HG03196 (cell line): ENCODE results near the gene POMT2.
"Not testable (repeated sequence)": the region's sequence is repeated elsewhere in the genome, so short reads cannot be mapped to it uniquely, and the experiment has no call there.

Source experiments
- ATAC-seq: cut with Tn5 transposase; IDR thresholded peaks from one replicate; pipeline ENCODE4 v1.9.1; 2021; ENCODE audit not compliant: unreplicated experiment

Gene POMT2, protein sequence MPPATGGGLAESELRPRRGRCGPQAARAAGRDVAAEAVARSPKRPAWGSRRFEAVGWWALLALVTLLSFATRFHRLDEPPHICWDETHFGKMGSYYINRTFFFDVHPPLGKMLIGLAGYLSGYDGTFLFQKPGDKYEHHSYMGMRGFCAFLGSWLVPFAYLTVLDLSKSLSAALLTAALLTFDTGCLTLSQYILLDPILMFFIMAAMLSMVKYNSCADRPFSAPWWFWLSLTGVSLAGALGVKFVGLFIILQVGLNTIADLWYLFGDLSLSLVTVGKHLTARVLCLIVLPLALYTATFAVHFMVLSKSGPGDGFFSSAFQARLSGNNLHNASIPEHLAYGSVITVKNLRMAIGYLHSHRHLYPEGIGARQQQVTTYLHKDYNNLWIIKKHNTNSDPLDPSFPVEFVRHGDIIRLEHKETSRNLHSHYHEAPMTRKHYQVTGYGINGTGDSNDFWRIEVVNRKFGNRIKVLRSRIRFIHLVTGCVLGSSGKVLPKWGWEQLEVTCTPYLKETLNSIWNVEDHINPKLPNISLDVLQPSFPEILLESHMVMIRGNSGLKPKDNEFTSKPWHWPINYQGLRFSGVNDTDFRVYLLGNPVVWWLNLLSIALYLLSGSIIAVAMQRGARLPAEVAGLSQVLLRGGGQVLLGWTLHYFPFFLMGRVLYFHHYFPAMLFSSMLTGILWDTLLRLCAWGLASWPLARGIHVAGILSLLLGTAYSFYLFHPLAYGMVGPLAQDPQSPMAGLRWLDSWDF

GRCh38 chr14:77320238-77320935 lies at the start of gene POMT2:
Gene POMT2 (minus strand): TSS chr14:77320883. CDS start chr14:77320681, 202 bp downstream.
- ATAC-seq = peak; percentile 63

DNA sequence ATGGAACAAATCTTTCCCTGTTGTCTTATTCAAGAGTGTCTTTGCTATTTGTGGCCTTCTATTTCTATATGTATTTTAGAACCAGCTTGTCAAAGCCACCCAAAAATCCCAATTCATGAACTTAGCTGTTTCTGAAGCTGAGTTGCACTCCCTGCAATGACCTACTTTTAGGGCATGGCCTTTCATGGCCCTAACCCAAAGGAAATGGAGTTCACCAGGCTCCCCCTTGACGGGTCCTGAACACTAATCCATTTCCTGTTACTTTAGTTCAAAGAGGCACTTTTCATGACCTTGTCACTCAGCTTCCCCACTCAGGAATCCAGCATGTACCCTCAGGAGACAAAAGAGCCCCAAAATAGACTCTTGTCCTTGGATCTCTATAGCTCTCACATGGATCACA lies 48.6 kb upstream of the POMT2 start:
- no peak for ATAC-seq

GRCh38 chr14:77364146-77364545 lies 43.5 kb upstream of the POMT2 start:
- peak; percentile 49 for ATAC-seq

GRCh38 chr14:77359626-77360025 lies 38.9 kb upstream of the POMT2 start:
- ATAC-seq = no peak

GRCh38 chr14:77356899-77357298 lies 36.2 kb upstream of the POMT2 start:
- no peak for ATAC-seq

- no peak for ATAC-seq
Observed at GRCh38 chr14:77355811-77356210, 35.1 kb upstream of the POMT2 start.

- ATAC-seq = no peak
Observed at GRCh38 chr14:77353469-77354141, 32.9 kb upstream of the POMT2 start.

DNA sequence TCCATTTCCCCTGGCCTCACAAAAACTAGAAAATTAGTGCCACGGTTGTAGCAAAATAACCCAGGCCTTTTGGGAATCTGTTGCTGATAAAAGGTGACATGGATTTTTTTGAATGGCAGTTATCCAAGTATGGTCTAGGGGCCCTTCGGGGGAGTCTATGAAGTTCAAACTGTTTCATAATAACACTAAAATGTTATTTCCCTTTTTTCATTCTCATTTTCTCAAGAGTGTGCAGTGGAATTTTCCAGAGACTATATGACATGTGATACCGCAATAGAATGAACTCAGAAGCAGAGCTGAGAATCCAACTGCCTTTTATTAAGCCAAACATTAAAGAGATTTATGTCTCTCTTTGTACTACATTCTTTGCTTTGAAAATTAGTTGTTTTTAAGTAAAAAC lies 27.1 kb upstream of the POMT2 start:
- ATAC-seq = no peak

DNA sequence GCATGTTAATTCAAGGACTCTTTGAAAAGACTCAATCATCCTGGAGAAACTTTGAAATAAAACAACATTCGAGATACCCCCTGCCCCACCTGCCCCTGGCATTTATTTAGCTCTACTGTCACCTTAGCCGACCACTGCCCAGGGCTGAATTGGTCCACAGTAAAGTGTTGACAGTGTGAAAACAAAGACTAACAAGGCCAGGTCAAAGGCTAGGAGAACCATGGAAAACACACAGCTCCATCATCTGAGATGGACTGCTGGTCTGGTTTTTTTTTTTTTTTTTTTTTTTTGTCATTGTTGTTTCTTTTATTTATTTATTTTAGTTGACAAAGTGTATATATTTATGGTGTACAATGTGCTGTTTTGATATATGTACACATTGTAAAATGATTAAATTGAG lies 25.8 kb upstream of the POMT2 start:
- no peak for ATAC-seq

DNA sequence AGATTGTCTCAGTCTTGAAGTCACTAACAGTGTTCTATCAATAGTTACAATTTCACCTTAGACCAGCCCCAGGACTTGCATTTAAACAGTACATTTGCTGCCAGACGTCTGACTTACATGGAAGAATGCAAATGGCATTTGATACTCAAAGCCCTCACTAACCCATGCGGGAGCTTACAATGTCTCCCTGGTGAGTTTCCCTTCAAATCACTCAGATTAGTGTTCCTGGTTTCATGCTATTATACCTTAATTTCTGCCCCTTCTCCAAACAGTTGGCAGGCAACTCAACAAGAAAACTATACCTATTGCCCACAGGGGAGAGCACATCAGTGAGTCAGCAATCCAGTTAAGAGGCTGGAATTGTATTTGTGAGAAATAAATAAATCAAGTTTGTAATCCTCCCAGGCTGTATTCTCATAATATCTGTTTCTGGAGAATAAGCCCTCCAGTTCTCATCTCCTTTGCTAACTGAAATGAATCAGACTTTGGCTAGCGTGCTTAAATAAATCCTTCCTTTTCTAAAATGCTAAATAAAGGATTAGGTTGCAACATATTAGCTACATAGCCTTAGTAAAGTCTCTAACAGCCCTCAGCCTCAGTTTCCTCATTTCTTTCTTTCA lies 23.8 kb upstream of the POMT2 start:
- ATAC-seq = no peak

DNA sequence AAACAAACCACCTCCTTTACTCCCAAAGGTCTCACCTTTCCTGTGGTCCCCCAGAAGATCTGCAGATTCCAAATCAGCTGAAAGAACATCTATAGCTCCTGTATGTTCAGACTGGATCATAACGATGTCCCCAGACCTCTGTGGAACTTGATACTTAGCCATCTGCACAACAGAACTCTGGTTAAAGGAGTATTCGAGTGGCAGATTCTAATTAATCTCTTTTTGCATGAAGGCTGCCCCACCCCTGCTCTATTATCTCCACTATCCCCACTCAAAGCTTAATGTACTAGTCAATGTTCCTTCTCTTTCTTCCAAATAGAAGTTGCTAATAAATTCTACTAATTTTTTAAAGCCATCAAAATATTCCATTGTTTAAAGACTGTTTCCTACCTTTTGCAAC lies 23.0 kb upstream of the POMT2 start:
- no peak for ATAC-seq

DNA sequence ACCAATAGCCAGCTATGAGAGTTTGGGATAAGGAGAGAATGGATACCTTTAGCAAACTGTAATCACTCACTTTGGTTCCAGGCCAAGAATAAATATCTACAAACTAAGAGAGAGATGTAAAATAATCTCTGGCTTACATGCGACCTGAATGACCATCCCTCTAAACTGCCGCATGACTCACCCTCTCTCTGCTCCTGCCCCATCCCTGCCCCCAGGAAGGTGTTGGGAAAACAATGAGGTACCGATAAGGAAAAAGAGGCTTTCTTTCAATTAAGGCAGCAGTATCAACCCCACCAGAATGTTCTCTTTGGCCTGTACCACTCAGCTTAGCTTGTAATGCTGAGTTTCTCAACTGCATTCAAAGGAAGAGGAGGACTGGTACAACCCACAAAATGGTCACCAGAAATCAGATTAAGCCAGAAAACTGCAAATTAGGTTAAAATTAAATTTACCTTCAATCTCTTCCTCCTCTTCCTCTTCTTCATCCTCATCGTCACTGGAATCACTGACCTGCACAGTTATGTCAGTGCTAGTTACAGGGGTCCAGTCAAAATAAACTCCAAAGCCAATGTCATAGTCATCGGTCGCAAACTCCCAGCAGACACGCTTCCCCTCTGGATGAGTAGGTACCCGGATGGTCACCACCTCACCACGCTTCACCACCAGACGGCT lies 22.2 kb upstream of the POMT2 start:
- no peak for ATAC-seq

GRCh38 chr14:77340389-77340788 lies 19.7 kb upstream of the POMT2 start:
- ATAC-seq = no peak

GRCh38 chr14:77339407-77339806 lies 18.7 kb upstream of the POMT2 start:
- no peak for ATAC-seq

- ATAC-seq = no peak
Observed at GRCh38 chr14:77338302-77338701, 17.6 kb upstream of the POMT2 start.

- ATAC-seq = no peak
Observed at GRCh38 chr14:77337880-77338279, 17.2 kb upstream of the POMT2 start.

DNA sequence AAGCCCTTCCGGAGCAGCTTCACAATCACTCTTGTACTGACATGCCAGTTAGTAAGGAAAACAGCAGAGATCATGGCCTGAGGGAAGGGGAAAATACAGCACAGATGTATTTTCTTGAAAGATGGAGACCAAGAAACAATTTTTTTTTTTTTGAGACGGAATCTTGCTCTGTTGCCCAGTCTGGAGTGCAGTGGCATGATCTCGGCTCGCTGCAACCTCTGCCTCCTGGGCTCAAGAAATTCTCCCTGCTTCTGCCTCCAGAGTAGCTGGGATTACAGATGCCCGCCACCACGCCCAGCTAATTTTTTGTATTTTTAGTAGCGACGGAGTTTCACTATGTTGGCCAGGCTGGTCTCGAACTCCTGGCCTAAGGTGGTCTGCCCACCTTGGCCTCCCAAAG lies 16.6 kb upstream of the POMT2 start:
- not testable (repeated sequence) for ATAC-seq

DNA sequence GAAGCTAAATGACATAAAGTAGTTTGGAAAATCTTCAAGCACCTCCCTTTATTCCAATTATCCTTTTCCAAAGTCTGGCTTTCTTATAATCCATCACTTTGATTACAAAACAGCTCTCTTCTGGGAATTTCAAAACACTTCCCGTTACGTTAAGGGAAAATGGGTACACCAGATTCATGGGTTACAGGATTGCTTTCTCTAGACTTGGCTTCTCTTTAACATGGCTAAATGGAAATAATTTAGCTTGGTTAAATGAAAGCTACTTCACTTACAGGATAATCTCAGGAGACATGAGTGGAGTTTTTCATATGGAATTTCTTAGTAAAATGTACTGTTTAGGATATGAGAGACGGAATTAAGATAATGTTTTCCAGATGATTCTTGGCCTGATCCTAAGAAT lies 14.9 kb upstream of the POMT2 start:
- ATAC-seq = no peak

DNA sequence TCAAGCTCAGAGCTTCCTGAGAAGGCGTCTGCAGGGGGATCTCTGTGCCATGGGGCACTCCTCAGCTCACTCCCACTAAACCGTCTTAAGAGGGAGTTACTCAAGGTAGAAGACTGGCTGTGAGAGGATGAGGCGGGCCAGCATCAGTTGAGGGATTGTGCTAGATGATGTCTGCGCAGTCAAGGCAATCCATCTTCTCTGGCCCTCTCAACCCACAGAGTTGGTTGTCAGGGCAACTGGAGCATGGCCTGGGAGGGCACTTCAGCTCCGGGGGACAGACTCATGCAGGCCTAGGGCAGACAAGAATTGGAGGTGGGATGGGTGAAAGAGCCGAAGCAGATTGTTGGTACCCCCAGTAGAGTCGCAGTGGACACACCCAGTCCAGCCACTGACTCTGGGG lies 9.2 kb upstream of the POMT2 start:
- ATAC-seq = no peak

GRCh38 chr14:77327111-77327510 lies 6.4 kb upstream of the POMT2 start:
- ATAC-seq = no peak
